Activated CD4-positive, alpha-beta memory T cell treated with anti-CD3 and anti-CD28 coated beads for 36 hours (primary cell): ENCODE results near the gene CPNE2. TPM values are rescaled to one million over a fixed set of nuclear protein-coding genes. Genes with fewer than 3 reads are reported as not detected.

Source experiments
- CTCF ChIA-PET: fragments of 350-600 bp; sonication (Branson Sonifier 250); formaldehyde crosslinking; loops from one replicate; lab custom pipeline; 2021; ENCODE audit warnings: antibody characterized with exemption, inconsistent platforms; lab: Charles Lee
- POLR2A ChIA-PET: fragments of 350-600 bp; sonication (Branson Sonifier 250); formaldehyde crosslinking; loops from one replicate; lab custom pipeline; 2021; ENCODE audit warnings: antibody characterized with exemption; lab: Charles Lee
- DNase-seq: peaks from one replicate; pipeline ENCODE4 v3.0.0-alpha.2; 2020
- H3K27ac Mint-ChIP-seq: one replicate; pipeline ENCODE4 v1.8.0; 2021; ENCODE audit warnings: mixed read lengths
- H3K27me3 Mint-ChIP-seq: one replicate; pipeline ENCODE4 v1.8.0; 2021; ENCODE audit warnings: mixed read lengths
- H3K36me3 Mint-ChIP-seq: one replicate; pipeline ENCODE4 v1.8.0; 2021; ENCODE audit warnings: mixed read lengths
- H3K4me1 Mint-ChIP-seq: one replicate; pipeline ENCODE4 v1.8.0; 2021; ENCODE audit warnings: low read depth, mixed read lengths
- H3K4me3 Mint-ChIP-seq: one replicate; pipeline ENCODE4 v1.8.0; 2021; ENCODE audit warnings: mild to moderate bottlenecking, mixed read lengths
- H3K9me3 Mint-ChIP-seq: one replicate; pipeline ENCODE4 v1.8.0; 2021; ENCODE audit warnings: mixed read lengths
- intact Hi-C: fragments of 100-400 bp; cut with micrococcal nuclease; formaldehyde crosslinking; loops from one replicate; pipeline ENCODE4 v1.15.1; 2023
- total RNA-seq, 2 experiments: library from RNA; stranded (reverse); gene quantifications; one replicate each; pipeline ENCODE4 v1.2.3, GENCODE V29; 2021

CPNE2 gene
- total RNA-seq, 2 experiments from 2014 or later, result 7.3 to 8.1 TPM

DNA sequence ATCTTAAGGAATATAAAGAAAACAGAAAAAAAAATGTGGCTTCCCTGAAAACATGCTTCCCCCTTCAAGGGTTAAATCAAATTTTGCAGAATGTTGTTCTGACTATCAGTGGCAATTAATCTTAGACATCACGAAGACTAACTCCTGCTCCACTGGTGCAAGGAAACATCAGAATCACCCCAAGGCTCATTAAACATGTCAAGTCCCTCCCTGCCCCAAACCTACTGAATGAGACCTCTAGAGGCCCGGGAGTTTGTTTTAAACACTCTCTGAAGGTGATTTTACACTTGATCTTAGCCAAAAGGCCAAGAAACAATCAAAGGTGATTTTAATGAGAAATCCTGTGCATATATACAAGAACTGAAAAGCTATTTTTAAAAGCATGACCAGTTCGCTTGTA lies 75.2 kb downstream of the CPNE2 start:
- POLR2A ChIA-PET, result no interaction called here
- peaks cover 3% of the 10 kb centered on the region for H3K4me1 Mint-ChIP-seq
- no peaks in the 10 kb centered on the region for H3K9me3 Mint-ChIP-seq
- no peak overlapping the region for H3K27ac Mint-ChIP-seq
- no peaks in the 10 kb centered on the region for H3K27me3 Mint-ChIP-seq
- intact Hi-C loops, result no loop called here
- no peak for DNase-seq
- CTCF ChIA-PET, result interaction anchor here (0.7 to 1.0 kb wide), 5 partner anchors 83 to 203 kb away, joined by 3 to 11 read pairs (median 4); no protein-coding TSS in a partner anchor
- H3K36me3 Mint-ChIP-seq, result peaks cover 39% of the 10 kb centered on the region
- H3K4me3 Mint-ChIP-seq, result no peak overlapping the region

- DNase-seq, result no peak
- H3K27ac Mint-ChIP-seq, result no peak overlapping the region
- CTCF ChIA-PET, result interaction anchor here (0.7 to 1.0 kb wide), 5 partner anchors 84 to 203 kb away, joined by 3 to 11 read pairs (median 4); no protein-coding TSS in a partner anchor
- peaks cover 3% of the 10 kb centered on the region for H3K4me1 Mint-ChIP-seq
- POLR2A ChIA-PET, result no interaction called here
- H3K9me3 Mint-ChIP-seq, result no peaks in the 10 kb centered on the region
- H3K4me3 Mint-ChIP-seq, result no peak overlapping the region
- H3K27me3 Mint-ChIP-seq, result no peaks in the 10 kb centered on the region
- peaks cover 40% of the 10 kb centered on the region for H3K36me3 Mint-ChIP-seq
- intact Hi-C loops, result loop anchor here (1.0 kb wide), 3 partner anchors 76 to 204 kb away; partner anchors contain the start of gene CPNE2
These were observed 75.6 kb downstream of the CPNE2 start for GRCh38 chr16:57167953-57168352.

DNA sequence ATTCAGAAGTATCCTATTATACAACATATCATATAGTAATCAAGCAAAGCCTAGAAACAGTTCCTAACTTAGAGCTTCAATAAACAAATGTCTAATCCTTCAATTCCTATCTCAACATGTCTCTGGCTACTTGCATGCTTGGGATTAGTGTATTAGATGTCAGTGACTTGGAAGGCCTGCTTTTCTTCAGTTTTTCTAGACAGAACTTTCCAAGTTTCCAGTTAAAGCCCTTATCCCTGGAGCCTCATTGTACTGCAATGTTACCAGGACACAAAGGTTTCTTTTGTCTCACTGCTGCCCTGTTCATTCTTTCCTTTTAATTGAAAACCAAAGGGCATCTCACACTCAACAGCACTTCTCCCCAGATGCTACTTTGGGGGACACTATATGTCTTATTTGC lies 76.9 kb downstream of the CPNE2 start:
- ChIA-PET CTCF (interaction anchor here (0.7 to 2.7 kb wide), 3 partner anchors 10 to 205 kb away, joined by 3 to 17 read pairs (median 11); no protein-coding TSS in a partner anchor), POLR2A (no interaction called here)
- no peak for DNase-seq
- Mint-ChIP-seq H3K27me3 (no peaks in the 10 kb centered on the region), H3K4me1 (peaks cover 3% of the 10 kb centered on the region), H3K4me3 (no peak overlapping the region), H3K36me3 (peaks cover 35% of the 10 kb centered on the region), H3K9me3 (no peaks in the 10 kb centered on the region), H3K27ac (no peak overlapping the region)
- intact Hi-C loops, result no loop called here

DNA sequence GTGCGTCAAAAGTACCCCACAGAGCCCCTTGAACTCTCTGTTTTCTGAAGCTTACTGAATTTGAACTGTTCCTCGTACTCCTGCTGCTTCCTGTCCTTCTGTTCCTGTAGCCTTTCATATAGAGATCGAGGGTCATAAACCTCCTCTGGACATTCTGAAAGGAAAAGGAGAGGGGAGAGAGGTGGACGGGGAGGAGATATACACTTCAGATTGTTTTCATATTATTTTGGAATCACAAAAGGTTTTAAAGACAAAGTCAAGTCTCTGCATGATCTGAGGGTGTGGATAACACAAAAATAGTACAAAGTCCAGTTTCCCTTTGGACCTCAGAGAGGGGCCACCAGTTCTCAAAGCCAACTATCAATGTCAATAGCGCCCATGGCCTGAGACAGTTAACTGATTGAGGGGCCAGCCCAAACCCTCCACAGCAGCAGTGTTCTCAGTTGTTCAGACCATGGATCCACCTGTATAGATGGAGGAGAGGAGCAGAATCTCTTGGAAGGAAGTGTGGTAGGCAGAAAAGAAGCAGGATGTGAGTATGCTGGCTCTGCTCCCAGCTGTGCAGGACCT lies 80.4 kb downstream of the CPNE2 start:
- Mint-ChIP-seq H3K27me3 (no peaks in the 10 kb centered on the region), H3K27ac (no peak overlapping the region), H3K4me3 (no peak overlapping the region), H3K9me3 (no peaks in the 10 kb centered on the region), H3K4me1 (peaks cover 3% of the 10 kb centered on the region), H3K36me3 (peaks cover 18% of the 10 kb centered on the region)
- DNase-seq, result no peak
- POLR2A ChIA-PET, result no interaction called here
- CTCF ChIA-PET, result interaction anchor here (0.7 to 1.5 kb wide), 2 partner anchors 13 to 89 kb away, joined by 3 read pairs; partner anchors contain the start of genes PSME3IP1 and RSPRY1
- intact Hi-C loops, result no loop called here

- no peaks in the 10 kb centered on the region for H3K9me3 Mint-ChIP-seq
- H3K27ac Mint-ChIP-seq, result no peak overlapping the region
- ChIA-PET POLR2A (no interaction called here), CTCF (no interaction called here)
- H3K27me3 Mint-ChIP-seq, result no peaks in the 10 kb centered on the region
- no peak for DNase-seq
- no peak overlapping the region for H3K4me3 Mint-ChIP-seq
- peaks cover 18% of the 10 kb centered on the region for H3K36me3 Mint-ChIP-seq
- intact Hi-C loops, result no loop called here
- H3K4me1 Mint-ChIP-seq, result no peaks in the 10 kb centered on the region
These were observed 83.5 kb downstream of the CPNE2 start for GRCh38 chr16:57175896-57176295.

DNA sequence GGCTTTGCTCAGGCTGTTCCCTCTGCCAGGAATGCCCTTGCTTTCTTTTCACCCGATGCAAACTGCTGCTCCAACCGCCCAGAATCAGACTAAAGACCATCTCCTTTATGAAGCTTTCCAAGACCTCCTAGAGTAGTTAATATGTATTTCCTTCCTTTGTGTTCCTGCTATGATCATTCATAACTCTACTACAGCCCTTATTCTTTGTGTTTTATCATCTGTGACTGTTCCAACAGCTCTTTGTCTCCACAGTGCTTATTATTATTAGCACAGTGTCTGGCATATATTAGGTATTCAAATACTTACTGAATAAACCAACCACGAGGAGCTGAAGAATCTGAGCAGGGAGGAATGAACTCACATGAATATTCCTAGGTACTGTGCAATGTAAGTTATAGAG lies 85.8 kb downstream of the CPNE2 start:
- POLR2A ChIA-PET, result no interaction called here
- Mint-ChIP-seq H3K36me3 (peaks cover 6% of the 10 kb centered on the region), H3K9me3 (no peaks in the 10 kb centered on the region), H3K27ac (no peak overlapping the region), H3K4me1 (peaks cover 3% of the 10 kb centered on the region), H3K4me3 (no peak overlapping the region), H3K27me3 (no peaks in the 10 kb centered on the region)
- intact Hi-C loops, result no loop called here
- CTCF ChIA-PET, result no interaction called here
- DNase-seq, result no peak

DNA sequence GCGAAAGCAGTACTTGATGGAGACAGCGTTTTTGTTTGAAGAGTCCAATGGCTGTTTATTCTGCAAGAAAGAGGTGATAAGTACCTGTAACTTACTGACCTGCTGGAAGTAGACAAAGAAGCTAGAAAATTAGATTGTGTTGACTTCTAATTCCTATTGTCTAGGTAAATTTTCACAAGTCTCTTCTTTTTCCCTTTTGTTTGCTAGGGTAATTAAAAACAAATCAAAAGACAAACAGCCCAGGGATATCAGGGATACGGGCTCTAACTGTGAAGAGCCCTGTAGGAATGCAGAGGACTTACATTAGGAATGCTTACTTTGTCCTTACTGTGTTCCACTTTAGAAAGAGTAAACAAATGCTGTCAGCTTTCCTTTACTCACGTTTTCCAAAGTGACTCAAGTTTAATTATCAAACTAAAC lies 86.4 kb downstream of the CPNE2 start:
- no peak overlapping the region for H3K27ac Mint-ChIP-seq
- H3K4me3 Mint-ChIP-seq, result no peak overlapping the region
- no peaks in the 10 kb centered on the region for H3K9me3 Mint-ChIP-seq
- POLR2A ChIA-PET, result no interaction called here
- H3K36me3 Mint-ChIP-seq, result peaks cover 3% of the 10 kb centered on the region
- intact Hi-C loops, result no loop called here
- H3K4me1 Mint-ChIP-seq, result peaks cover 5% of the 10 kb centered on the region
- H3K27me3 Mint-ChIP-seq, result no peaks in the 10 kb centered on the region
- CTCF ChIA-PET, result interaction anchor here (0.8 kb wide), 1 partner anchor 9 kb away, joined by 3 read pairs; no protein-coding TSS in a partner anchor
- DNase-seq, result no peak

DNA sequence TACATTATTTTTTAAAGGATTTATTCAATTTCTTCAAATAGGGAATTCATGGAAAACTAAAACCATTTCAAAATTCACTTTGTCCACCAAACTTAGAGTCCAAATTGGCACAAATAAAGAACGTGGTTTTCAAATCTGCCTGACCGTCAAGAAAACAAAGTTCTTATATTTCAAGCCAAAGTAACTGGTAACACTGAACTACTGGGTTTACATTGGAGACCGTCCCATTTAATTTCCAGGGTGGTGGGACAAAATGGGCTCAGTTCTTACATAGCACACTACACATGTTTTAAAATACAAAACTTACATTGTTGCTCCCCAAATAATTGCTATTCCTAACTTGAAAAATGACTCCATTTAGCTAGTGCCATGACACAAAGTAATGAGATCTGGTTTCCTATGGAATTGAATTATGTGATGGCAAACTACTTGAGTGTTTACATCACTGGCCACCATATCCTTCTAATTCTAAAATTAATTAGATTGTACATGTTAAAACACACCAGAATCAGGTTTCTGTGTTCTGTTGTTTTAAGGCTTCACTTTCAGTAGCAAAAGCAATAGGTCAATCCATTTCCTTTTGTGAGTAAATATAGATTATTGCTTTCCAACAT lies 86.9 kb downstream of the CPNE2 start:
- Mint-ChIP-seq H3K4me1 (peaks cover 9% of the 10 kb centered on the region), H3K4me3 (no peak overlapping the region), H3K9me3 (no peaks in the 10 kb centered on the region), H3K27ac (no peak overlapping the region), H3K27me3 (no peaks in the 10 kb centered on the region), H3K36me3 (peaks cover 3% of the 10 kb centered on the region)
- DNase-seq, result no peak
- POLR2A ChIA-PET, result no interaction called here
- CTCF ChIA-PET, result interaction anchor here (0.8 kb wide), 1 partner anchor 10 kb away, joined by 3 read pairs; no protein-coding TSS in a partner anchor
- intact Hi-C loops, result no loop called here

DNA sequence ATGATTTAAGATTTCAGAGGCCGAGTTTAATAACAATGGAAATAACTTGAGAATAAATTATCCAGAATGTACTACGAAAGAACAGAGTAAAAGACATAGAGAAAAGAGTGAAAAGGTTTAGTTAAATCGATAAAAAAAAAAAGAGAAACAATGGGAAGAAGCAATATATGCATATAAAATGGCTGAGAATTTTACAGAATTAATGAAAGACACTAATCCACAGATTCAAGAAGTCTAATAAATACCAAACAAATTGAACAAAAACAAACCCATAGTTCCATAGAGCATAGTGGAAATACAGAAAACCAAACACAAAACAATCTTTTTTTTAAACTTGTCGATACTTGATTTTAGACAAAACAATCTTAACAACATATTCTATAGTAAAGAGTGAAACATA lies 91.7 kb downstream of the CPNE2 start:
- Mint-ChIP-seq H3K4me1 (peaks cover 32% of the 10 kb centered on the region), H3K27ac (peak overlapping the region; percentile 5), H3K27me3 (no peaks in the 10 kb centered on the region), H3K4me3 (peak overlapping the region; percentile 11), H3K36me3 (peaks cover 2% of the 10 kb centered on the region), H3K9me3 (no peaks in the 10 kb centered on the region)
- ChIA-PET CTCF (interaction anchor here (1.9 kb wide), 1 partner anchor 220 kb away, joined by 5 read pairs; no protein-coding TSS in a partner anchor), POLR2A (no interaction called here)
- no peak for DNase-seq
- intact Hi-C loops, result no loop called here

- Mint-ChIP-seq H3K9me3 (no peaks in the 10 kb centered on the region), H3K27ac (peak overlapping the region; percentile 81), H3K36me3 (peaks cover 2% of the 10 kb centered on the region), H3K4me1 (peaks cover 34% of the 10 kb centered on the region), H3K27me3 (no peaks in the 10 kb centered on the region), H3K4me3 (peak overlapping the region; percentile 92)
- CTCF ChIA-PET, result no interaction called here
- intact Hi-C loops, result loop anchor here (5.0 kb wide), 2 partner anchors 58 to 193 kb away; no protein-coding TSS in a partner anchor
- POLR2A ChIA-PET, result interaction anchor here (0.7 to 1.4 kb wide), 3 partner anchors 34 to 274 kb away, joined by 3 to 4 read pairs (median 3); no protein-coding TSS in a partner anchor
- no peak for DNase-seq
These were observed 92.6 kb downstream of the CPNE2 start for GRCh38 chr16:57184887-57185445.

DNA sequence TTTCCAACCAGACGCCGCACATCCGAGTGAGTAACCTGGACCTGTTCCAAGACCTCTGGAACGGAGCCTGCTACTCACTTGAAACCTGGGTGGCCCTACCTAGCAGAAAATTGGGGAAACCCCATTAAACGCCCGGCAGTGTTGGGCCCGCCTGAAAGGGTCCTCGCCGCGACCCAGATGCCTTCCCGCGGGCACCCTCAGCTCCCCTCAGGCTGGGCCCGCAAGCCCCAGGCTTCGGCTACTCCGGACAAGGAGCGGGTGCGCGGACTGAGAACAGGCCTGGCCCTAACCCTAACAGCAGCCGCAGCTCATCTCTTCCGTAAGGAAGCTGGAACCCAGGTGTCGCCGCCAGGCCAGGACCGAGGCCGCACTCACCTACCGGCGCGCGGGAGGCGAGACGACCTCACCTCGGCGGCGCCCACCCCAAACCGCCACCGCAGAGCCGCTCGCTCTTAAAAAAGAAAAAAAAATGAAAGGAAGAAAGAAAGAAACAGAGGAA lies 93.1 kb downstream of the CPNE2 start:
- Mint-ChIP-seq H3K4me1 (peaks cover 34% of the 10 kb centered on the region), H3K4me3 (peak overlapping the region; percentile 92), H3K27ac (peak overlapping the region; percentile 81), H3K9me3 (no peaks in the 10 kb centered on the region), H3K27me3 (no peaks in the 10 kb centered on the region), H3K36me3 (peaks cover 2% of the 10 kb centered on the region)
- DNase-seq, result peak; percentile 50
- POLR2A ChIA-PET, result interaction anchor here (0.6 to 1.4 kb wide), 6 partner anchors 17 to 277 kb away, joined by 3 to 4 read pairs (median 3); partner anchors contain the start of gene POLR2C
- intact Hi-C loops, result loop anchor here (5.0 kb wide), 2 partner anchors 58 to 193 kb away; no protein-coding TSS in a partner anchor
- CTCF ChIA-PET, result interaction anchor here (0.6 to 0.9 kb wide), 3 partner anchors 12 to 221 kb away, joined by 3 to 5 read pairs (median 3); no protein-coding TSS in a partner anchor
